Measurements from ENCODE around the gene AFF2.
A peak's percentile ranks its signal among the peaks of the same experiment; 100 is the strongest.
"Not testable (repeated sequence)": the region's sequence is repeated elsewhere in the genome, so short reads cannot be mapped to it uniquely, and the experiment has no call there.

AFF2 gene

GRCh38 chrX:148871422-148872160 lies 371.2 kb downstream of the AFF2 start:
- DNase-seq: no peak

- no peak for DNase-seq
Measured at GRCh38 chrX:148872161-148872535, 371.7 kb downstream of the AFF2 start.

GRCh38 chrX:148872881-148873280 lies 372.5 kb downstream of the AFF2 start:
- no peak for DNase-seq

- DNase-seq: no peak
Measured at GRCh38 chrX:148874636-148875246, 374.3 kb downstream of the AFF2 start.

- DNase-seq: no peak
Measured at GRCh38 chrX:148878371-148878770, 378.0 kb downstream of the AFF2 start.

- no peak for DNase-seq
Measured at GRCh38 chrX:148885203-148885602, 384.8 kb downstream of the AFF2 start.

GRCh38 chrX:148893395-148893794 lies 393.0 kb downstream of the AFF2 start:
- DNase-seq: no peak

GRCh38 chrX:148902581-148902980 lies 402.2 kb downstream of the AFF2 start:
- no peak for DNase-seq

GRCh38 chrX:148903176-148903575 lies 402.8 kb downstream of the AFF2 start:
- DNase-seq: peak; percentile 7 to 38

- no peak for DNase-seq
Measured at GRCh38 chrX:148904421-148905111, 404.1 kb downstream of the AFF2 start.

- DNase-seq: no peak
Measured at GRCh38 chrX:148905400-148905799, 405.0 kb downstream of the AFF2 start.

- not testable (repeated sequence) for DNase-seq
Measured at GRCh38 chrX:148906628-148907027, 406.2 kb downstream of the AFF2 start.

GRCh38 chrX:148909758-148910157 lies 409.3 kb downstream of the AFF2 start:
- DNase-seq: peak in 1 of 2 experiments; percentile 51

- DNase-seq: peak; percentile 10 to 51
Measured at GRCh38 chrX:148913971-148914370, 413.6 kb downstream of the AFF2 start.

- no peak for DNase-seq
Measured at GRCh38 chrX:148914783-148915182, 414.4 kb downstream of the AFF2 start.

GRCh38 chrX:148915474-148915873 lies 415.1 kb downstream of the AFF2 start:
- DNase-seq: no peak

GRCh38 chrX:148917441-148917840 lies 417.0 kb downstream of the AFF2 start:
- no peak for DNase-seq

- no peak for DNase-seq
Measured at GRCh38 chrX:148923631-148924030, 423.2 kb downstream of the AFF2 start.

- DNase-seq: no peak
Measured at GRCh38 chrX:148926371-148926770, 426.0 kb downstream of the AFF2 start.

GRCh38 chrX:148928811-148929210 lies 428.4 kb downstream of the AFF2 start:
- DNase-seq: no peak

- DNase-seq: no peak
Measured at GRCh38 chrX:148929686-148930085, 429.3 kb downstream of the AFF2 start.

- no peak for DNase-seq
Measured at GRCh38 chrX:148930206-148930729, 429.9 kb downstream of the AFF2 start.

- no peak for DNase-seq
Measured at GRCh38 chrX:148933881-148934280, 433.5 kb downstream of the AFF2 start.

- DNase-seq: no peak
Measured at GRCh38 chrX:148938348-148938747, 437.9 kb downstream of the AFF2 start.

All from NCI-H524 (cell line).